NCI-H1048 (cell line): Measurements from ENCODE around the gene ADORA3.
"Not testable (repeated sequence)": the region's sequence is repeated elsewhere in the genome, so short reads cannot be mapped to it uniquely, and the experiment has no call there.

Experiments
- DNase-seq: peaks from one replicate; lab custom pipeline; 2025; lab: John Stamatoyannopoulos, UW

Gene ADORA3

DNA sequence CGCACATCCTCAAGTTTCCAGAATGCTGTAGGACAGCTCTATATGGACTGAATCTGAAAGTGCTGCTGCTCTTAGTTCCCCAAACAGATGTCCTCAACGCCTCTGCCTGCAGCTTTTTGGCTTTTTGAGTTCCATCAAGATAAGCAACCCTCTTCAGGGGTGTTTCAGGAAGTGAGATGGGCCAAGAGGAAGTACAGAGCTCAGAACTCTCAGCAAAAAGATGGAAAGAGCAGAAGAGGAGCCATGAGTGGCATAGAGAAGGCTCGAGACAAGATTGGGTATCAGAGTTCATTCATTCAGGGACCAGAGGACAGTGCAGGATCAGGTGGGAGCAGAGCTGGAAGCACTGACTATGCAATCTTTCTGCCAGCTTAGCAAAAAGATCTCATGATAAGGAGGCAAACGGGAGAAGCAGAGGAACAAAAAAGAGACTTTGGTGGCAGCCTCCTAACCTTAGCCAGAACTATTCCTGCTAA is at the start of gene ADORA3, which contains the start of gene TMIGD3:
ADORA3 (minus strand) TSS at position 49 of the 476 bp plus-strand sequence. CDS start 279 bp downstream, outside the sequence.
TMIGD3 (minus strand) TSS at position 49 of the 476 bp plus-strand sequence. CDS start 279 bp downstream, outside the sequence.
- DNase-seq: no peak

GRCh38 chr1:111553196-111553595 is 49.8 kb upstream of the ADORA3 start:
- no peak for DNase-seq

DNA sequence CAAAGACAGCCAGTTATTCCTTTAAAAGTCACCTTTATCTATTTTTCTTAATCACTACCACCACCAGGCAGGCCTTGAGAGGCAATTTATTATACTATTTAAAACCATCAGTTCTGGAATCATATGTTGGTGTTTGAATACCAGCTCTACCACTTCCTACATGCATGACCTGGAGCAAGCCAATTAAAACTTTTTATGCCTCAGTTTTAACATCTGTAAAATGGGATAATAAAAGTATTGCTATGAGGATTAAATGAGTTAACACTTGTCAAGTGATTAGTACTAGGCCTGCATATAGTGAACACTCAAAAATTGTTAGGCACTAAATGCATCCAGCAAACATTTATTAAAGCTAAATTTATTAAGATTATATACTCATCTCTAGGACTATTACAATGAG is 49.2 kb upstream of the ADORA3 start:
- DNase-seq: no peak

DNA sequence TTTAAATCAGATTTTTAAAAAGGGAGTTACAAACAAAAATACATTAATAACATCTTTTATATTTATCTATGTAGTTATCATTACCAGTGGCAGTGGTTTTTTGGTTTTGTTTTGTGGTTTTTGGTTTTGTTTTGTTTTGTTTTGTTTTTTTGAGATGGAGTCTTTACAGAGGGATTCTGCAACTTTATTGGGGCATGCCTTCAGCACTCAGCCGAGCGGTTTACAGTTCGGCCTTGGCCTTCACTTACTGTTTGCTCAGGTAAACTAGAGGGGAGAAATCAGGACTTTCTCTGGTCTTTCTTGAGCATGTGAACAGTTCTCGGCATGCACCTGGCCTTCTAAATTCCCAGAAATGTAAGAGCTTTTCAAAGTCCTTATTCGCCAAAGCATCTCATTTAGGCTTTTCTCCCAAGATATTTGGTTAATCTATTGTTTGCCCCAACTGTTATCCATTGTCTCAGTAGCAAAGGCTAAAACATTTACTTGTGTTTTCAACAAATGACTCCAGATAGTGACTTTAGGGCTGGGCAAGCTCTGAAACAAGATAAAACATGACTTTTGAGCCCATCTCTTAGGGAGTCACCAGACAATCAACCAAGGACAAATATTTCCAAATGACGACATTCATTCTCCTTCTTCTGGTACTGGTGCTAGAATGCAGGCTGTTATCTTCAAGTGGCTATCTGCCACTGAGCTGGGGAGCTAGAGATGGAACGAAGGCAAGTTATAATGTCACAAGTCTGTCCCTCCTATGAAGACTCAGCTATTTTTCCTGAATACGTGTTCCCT is 48.4 kb upstream of the ADORA3 start:
- DNase-seq: no peak

DNA sequence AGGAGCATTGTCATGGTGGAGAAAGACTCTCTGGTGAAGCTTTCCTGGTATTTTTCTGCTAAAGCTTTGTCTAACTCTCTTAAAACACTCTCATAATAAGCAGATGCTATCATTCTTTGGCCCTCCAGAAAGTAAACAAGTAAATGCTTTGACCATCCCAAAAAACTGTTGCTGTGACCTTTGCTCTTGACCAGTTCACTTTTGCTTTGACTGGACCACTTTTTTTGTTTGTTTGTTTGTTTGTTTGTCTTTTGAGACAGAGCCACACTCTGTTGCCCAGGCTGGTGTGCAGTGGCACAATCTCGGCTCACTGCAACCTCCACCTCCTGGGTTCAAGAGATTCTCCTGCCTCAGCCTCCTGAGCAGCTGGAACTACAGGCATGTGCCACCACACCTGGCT is 44.4 kb upstream of the ADORA3 start:
- not testable (repeated sequence) for DNase-seq

- no peak for DNase-seq
Measured at GRCh38 chr1:111542187-111542586, 38.8 kb upstream of the ADORA3 start.

DNA sequence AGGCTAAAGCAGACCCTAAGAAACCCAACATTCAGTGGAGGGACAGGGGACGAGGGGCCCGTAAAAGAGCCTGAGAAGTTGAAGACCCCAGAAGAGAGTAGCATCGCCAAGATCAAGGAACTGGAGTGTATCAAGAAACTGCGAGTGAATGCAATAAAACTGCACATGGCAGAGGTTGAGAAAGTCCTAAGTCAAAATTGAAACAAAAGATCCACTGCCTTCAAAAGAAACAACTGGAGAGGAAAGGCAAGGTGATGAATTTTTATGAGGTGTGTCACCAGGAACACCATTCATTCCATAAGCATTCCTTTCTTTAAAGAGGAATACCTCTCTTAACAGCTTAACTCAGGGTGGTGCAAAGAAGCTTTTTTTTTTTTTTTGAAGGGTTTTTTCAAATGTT is 38.3 kb upstream of the ADORA3 start:
- no peak for DNase-seq

DNA sequence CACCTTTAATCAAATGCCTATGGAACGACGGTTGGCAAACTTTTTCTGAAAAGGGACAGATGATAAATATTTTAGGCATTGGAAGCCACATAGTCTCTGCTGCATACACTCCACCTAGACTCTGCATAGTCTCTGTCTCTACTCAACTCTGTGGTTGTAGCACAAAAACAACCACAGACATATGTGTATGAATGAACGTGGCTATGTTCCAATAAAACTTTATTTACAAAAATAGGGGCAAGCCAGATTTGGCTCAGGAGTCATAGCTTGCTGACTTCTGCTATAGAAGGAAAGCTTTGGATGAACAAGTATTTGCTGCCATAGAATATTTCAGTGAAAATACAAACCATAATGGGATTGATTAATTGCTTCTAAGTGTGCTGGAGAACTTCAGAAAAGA is 37.5 kb upstream of the ADORA3 start:
- no peak for DNase-seq

DNA sequence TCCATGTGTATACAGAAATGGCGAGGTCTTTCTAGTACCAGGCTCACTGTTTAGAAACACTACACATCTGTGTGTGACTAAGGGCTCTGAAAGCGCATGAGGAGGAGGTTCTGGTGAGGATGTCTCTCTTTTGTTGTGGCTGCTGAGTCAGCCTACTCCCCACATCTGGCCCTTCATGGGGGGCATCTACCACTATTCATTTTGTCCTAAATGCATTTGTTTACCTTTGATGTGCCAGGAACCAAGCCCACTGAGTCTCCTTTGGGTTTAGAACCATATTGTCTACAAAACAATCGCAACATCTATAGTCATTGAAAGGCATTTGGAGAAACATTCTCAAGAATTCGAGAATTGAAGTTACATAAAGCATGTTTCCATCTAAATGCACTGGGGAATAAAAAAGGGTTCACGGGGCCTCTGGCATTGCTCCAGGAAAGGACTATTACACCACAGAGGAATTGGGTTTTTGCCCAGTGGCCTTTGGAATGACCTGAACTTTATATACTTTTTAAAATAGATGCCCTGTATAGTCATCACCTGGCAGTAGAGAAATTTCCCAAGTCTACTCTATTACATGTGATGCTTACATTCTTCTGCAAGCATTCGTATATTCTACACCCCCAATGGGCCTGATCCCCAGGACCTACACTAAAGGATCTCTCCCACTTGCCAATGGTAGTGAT is 35.1 kb upstream of the ADORA3 start:
- DNase-seq: no peak

DNA sequence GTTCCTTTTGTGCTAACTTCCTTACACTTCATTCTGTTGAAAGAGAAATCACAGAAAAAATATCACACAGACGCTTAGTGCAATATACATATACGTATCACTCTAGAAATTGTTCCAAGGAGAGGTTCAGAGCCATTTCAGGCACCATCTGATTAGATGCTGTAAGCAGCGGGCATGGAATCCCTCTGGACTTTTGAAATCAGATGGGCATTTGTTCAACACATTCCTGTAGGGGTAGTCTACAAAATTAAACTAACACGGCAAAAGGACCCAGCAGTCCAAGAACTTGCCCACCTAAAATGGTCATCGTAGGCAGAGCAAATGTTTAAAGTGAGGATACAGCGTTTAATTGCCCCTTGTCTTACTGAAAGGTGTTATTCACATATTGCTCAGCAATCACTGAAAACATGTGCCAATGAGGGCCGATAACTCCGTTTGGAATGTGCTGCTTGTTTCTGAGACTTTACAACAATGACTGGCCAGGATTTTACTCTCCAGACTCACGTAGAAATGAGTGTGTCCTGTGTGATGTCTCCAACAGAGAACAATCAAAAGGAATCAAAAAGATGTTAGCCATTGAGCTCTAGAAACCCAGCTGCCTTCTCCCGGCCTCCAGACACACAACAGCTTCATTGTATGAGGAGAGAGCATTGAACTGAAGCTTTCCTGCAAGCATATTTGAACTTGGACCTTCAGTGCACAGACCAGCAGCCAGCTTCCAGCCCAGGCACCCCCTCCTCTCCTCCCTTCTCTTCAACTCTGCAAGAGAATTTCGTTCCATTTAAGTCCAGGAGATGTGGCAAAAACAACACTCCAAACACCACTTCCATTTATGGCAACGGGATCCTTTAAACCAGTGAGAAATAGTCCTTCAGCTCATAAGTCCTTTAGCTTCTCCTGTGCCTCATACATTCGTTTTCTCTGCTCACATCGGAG is 32.1 kb upstream of the ADORA3 start:
- no peak for DNase-seq

GRCh38 chr1:111520053-111520452 is 16.6 kb upstream of the ADORA3 start:
- DNase-seq: no peak

GRCh38 chr1:111517469-111518225 is 14.2 kb upstream of the ADORA3 start:
- no peak for DNase-seq

GRCh38 chr1:111516005-111516535 is 12.6 kb upstream of the ADORA3 start:
- DNase-seq: no peak

DNA sequence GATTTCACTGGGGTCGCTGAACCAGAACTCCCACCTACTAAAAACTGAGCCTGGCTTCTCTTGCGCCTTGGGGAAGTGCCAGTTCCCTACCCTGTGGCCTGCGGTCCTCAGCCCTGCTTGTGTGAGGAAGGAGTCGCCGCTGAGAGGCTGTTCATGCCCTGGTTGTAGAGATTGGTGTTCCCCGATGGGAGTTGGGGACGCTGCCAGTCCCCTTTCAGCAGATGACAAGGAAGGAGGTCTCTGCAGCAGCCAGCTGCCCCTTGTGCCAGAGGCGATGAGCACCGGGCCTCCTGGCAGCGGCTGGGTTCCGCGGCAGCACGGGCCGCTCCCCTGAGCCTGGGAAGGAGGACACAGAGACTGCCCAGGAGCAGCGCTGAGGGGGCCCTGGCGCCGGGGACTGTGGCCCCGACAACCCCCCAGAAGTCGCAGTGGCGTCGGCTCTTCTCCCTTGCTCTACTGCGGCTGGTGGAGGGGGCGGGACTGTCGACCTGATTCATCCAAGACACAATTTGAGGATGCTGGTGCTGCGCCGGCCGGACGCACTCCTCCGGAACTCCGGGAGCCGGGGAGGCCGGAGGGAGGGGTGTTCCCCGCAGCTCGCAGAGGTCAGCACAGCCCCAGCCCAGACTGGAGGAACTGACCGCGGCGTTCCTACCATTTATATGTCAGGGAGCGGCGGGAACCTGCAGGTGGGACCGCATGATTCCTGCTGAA is 12.0 kb upstream of the ADORA3 start:
- no peak for DNase-seq

DNA sequence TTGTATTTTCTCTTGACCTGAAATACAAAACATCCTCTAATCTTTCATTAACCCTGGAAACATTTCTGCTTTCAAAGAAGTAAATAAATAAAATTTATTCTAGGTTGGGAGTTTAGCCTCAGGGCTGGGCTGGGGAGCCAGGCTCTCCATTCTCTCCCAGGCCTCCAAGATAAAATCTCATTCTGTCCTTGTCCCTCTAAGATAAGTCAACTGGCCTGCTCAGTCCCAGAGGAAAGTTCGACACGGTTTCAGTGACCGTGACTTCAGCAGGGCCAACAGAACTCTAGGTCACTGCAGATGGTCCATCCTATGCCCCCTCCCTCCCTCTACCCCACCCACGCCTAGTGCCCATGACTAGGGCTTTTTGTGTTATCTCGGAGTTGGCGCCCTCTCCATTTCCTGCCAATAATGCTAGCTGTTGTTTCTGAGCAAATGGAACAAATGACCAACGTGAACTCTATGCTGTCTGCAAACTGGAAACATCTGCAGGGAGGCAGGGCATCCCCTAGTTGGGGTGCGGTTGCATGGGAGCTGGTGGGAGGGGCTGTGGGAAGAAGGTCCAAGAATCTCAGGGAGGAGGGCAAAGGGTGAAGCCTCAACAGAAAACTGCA is 10.1 kb upstream of the ADORA3 start:
- DNase-seq: no peak

DNA sequence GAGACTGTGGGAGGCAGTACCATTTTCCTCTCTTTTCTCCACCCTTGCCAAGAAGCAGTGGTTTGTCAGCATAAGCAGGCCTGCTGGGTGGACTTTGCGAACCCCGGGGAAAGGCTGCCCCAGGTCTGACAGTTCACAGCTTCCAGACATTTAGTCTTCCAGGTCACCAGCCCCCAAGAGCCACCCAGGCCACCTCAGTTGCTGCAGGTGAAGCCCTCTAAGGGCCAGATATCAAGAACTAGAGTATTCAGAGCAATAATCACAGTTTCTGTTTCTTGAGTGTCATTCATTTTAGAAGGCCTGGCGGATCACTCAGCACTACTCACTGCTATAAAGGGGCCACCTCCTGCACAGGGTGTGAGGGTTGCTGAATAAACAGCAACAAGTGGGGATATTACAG is 9.5 kb upstream of the ADORA3 start:
- DNase-seq: no peak

- DNase-seq: no peak
Measured at GRCh38 chr1:111512132-111512889, 8.9 kb upstream of the ADORA3 start.

DNA sequence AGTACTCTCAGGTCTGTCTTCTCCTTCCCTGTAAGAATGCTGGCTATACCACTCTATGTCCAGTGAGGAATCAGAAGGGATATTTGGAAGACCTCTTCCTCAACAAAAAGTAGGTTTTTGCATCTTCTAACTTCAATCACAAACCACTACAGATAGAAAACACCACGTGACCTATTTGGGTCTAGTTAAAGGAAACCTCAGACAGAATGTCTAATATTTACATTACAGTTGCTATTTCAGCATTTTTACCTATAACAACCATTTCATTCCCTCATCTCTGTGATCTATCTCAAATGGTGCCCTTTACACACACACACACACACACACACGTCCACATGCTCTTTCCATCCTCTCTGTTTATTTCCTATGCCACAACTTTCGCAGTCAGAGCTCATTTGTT is 7.9 kb upstream of the ADORA3 start:
- DNase-seq: no peak

GRCh38 chr1:111509997-111510375 is 6.6 kb upstream of the ADORA3 start:
- no peak for DNase-seq
